GM21529 (cell line): ENCODE results near the gene SEMA4D.

ENCODE experiments used
- ATAC-seq: cut with Tn5 transposase; IDR thresholded peaks from one replicate; pipeline ENCODE4 v1.9.1; 2021; ENCODE audit not compliant: unreplicated experiment

SEMA4D gene

DNA sequence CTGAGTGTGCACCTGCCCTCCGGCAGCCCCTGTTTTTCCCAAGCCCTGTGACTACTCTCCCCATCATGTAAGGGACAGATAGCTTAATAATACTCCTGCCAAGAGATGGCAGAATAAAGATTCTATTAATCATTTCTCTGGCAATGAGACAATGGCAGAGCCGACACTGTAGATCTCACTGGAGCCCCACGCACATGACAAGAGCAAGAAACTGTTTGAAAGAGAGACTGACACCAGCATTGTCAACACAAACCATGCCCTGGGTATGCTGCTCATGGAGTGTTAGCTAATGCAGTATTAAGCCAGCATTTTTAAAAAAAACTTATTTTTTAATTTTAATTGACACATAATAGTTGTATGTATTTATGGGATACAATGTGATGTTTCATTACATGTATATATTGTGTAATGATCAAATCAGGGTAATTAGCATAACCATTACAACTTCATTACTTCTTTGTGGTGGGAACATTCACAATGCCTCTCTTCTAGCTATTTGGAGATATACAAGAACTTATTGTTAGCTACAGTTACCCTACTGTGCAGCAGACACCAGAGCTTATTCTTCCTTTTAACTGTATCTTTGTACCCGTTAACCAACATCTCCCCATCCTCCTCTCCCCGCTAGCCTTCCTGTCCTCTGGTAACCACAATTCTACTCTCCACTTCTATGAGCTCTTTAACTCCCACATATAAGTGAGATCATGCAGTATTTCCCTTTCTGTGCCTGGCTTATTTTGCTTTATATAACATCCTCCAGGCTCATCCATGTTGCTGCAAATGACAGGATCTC lies 31.5 kb upstream of the SEMA4D start:
- no peak for ATAC-seq

DNA sequence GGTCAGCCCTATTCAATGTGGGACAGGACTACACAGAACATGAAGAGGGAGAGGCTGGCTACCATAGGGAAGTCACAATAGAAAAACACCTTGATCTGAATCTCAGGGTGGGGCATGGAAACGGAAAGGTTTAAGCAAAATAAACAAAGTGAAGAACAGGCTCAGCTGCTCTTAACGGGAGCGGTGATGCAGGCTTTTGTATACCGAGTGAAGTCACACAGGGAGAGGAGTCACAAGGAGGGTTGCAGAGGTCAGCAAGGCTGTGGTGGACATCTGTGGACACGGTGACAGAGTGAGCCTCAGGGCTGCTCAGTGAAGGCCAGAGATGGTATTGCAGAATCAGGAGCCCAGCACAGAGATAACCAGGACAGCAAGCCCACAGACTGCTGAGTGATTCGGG lies 30.6 kb upstream of the SEMA4D start:
- ATAC-seq, result no peak

DNA sequence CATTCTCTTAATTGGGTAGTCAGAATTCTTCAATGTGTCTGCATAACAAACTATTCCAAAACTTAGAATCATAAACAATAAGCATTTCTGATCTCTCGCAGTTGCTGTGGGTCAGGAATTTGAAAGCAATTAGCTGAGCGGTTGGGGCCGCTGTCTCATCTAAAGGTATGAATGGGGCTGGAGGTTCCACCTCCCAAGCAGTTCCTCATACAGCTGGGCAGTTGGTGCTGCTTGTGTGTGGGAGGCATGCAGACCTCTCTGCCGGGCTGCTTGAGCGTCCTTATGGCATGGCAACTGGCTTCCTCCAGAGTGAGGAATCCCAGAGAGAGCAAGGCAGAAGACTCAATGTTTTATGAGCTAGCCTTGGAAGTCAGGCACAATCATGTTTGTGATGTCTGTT lies 30.2 kb upstream of the SEMA4D start:
- no peak for ATAC-seq

- no peak for ATAC-seq
These were observed 29.2 kb upstream of the SEMA4D start for GRCh38 chr9:89527084-89527483.

DNA sequence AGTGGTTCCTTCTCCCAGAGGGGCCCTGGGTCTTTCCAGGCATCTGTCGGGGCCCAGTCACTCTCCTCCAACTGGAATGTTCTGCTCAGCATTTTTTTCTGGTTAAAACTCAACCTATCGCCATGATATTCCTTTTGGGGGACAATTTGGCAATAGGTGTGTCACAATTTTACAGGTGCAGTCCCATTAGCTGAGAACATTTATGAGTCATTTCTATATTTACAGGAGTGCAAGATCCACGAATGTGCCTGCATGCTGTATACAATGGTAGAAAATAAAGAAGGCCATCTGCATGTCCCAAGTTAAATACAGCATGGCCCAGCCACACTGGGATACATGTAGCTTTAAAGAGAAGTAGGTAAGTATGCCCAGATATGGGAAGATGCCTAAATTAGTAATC lies 28.8 kb upstream of the SEMA4D start:
- no peak for ATAC-seq

- ATAC-seq, result no peak
These were observed 27.8 kb upstream of the SEMA4D start for GRCh38 chr9:89525446-89526374.

DNA sequence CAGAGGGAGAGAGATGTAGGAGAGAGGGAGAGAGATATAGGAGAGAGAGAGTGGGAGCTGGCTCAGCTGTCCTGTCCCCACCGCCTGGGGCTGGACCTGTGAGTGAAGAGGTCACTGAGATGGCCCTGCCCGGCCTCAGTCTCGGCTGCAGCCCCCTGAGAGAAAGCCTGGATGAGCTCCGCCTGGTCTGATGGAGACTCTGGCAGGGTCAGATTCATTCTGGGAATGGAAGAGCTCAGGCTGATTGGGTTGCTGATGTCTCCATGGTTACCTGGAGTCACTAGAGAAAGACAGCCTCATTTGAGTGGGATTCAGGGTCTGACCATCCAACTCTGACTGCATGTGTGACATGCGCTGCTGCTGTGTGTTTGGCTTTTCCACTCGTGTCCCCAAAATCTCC lies 27.1 kb upstream of the SEMA4D start:
- ATAC-seq, result no peak

DNA sequence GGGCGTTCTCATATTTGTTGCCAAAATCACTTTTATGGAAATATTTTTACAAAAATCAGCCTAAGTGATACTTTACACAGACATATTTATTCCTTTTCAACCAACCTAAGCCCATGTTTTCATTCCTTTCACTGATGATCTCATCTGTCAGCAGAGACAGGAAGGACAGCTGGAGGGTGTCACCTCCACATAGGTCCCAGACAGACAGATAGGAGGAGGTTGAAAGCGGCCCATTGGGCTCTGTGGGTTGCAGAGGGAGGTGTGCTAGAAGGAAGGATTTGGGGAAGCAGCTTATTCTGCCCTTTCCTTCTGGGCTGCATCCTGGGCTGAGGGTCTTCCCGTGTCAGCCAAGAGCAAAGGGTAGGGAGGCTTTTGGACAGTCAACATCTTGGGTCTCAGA lies 26.0 kb upstream of the SEMA4D start:
- no peak for ATAC-seq

GRCh38 chr9:89522959-89523285 lies 25.0 kb upstream of the SEMA4D start:
- ATAC-seq, result peak; percentile 11

DNA sequence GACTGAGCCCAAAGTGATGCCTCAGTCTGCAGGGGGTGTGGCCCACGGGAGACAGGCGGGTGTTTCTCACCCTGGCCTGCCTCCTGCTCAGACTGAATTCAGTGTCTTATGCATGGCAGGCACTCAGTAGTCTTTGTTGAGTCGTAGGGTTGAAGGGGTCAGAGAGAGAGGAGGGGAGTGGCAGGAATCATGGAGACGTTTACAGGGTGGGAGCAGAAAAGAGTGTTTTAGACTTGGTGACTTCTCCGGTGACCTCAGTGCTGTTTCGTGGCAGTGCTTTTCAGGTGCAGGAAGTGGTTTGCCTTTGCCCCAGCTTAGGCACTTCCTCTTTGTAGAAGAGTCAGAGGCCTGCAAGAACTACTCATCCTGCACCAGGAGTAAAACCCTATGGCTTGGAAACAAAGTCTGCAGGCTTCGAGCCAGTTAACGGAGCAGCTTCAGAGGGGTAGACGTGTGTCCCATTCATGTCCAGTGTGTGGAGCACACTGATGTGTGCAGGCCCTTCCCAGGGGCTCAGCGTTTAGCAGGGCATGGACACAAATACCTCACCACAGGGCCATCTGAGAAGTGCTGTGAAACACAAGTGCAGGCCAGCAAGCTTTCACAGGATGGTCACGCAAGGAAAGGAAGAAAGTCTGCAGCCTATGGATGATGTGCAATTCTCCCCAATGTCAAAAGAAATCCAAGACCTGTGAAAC lies 24.5 kb upstream of the SEMA4D start:
- peak; percentile 94 for ATAC-seq

DNA sequence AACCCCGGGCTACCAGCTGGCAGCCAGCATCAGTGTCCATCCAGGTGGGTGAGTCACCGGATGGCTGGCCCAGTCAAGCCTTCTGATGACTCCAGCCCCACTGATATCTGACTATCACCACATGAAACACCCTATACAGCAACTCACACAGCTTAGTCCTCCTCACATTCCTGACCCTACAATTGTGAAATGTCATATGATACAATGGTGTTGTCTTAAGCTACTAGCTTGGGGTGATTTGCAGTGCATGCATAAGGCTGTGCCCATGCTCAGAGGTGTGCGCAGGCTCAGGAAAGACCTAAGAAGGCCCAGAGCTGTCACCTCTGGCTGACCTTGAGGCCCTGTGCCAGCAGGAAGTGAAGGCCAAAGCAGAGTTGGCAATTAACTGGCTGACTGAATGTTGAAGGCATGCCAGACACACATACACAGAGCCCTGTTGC lies 21.5 kb upstream of the SEMA4D start:
- no peak for ATAC-seq

- ATAC-seq, result no peak
These were observed 20.8 kb upstream of the SEMA4D start for GRCh38 chr9:89518466-89519365.

DNA sequence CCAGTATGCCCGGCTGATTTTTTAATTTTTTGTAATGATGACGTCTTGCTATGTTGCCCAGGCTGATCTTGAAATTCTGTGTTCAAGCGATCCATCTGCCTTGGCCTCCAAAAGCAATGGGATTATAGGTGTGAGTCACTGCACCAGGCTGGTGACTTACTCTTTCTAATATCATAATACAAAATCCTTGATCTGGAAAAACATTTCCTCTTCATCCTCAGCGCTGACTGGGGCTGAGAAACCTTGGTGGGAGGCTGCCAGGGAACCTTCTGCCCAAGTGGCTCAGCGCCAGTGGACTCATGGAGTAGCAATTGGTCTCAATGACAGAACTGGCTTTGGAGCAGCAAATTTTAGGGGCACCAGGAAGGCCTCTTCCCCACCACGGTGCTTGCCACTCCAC lies 17.5 kb upstream of the SEMA4D start:
- no peak for ATAC-seq

DNA sequence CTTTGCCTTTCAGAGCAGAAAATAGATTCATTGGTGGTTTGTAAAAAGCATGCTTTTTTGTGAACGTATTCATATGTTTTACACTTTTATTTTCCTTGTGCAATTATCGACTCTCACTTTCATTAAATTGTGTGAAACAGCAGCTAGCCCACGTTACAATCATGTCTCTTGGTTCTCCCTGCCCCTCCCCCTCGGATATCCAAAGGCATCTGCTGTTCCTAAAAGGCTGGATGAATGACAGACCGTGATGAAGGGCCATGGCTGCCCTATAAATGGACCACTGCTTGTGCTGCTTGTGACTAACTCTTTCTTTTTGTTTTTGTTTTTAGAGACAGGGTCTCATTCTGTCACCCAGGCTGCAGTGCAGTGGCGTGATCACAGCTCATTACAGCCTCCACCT lies 17.0 kb upstream of the SEMA4D start:
- ATAC-seq, result no peak

GRCh38 chr9:89514337-89514736 lies 16.4 kb upstream of the SEMA4D start:
- ATAC-seq, result no peak

- no peak for ATAC-seq
These were observed 15.9 kb upstream of the SEMA4D start for GRCh38 chr9:89513837-89514236.

- no peak for ATAC-seq
These were observed 14.5 kb upstream of the SEMA4D start for GRCh38 chr9:89512382-89512781.

GRCh38 chr9:89508951-89509615 lies 11.2 kb upstream of the SEMA4D start:
- ATAC-seq, result no peak

- ATAC-seq, result no peak
These were observed 8.0 kb upstream of the SEMA4D start for GRCh38 chr9:89505911-89506310.

DNA sequence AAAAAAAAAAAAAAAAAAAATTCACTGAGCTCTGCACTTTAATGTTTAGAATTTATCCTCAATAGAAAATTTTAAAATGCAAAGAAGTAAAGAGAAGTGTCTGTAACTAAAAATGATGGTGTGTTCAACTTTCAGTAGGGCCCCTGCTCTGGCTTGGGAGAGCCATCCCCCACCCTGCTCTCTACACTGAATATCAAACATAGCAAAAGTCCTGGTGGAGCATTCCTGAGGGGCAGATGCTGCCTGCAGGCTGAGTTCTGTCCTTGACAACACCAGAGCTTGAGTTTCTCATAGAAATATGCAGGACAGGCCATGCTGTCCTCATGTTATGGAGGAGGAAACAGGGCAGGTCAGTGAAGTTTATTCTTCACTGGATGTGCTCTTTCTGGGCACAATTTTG lies 7.1 kb upstream of the SEMA4D start:
- no peak for ATAC-seq
